Effector memory CD4-positive, alpha-beta T cell (primary cell): ENCODE data around the gene CHST5.
A peak's percentile ranks its signal among the peaks of the same experiment; 100 is the strongest.
"Not testable (repeated sequence)": the region's sequence is repeated elsewhere in the genome, so short reads cannot be mapped to it uniquely, and the experiment has no call there.

Experiments
- DNase-seq, 3 donors: peaks; one replicate each; pipeline ENCODE4 v3.0.0-alpha.2; 2020
- H3K27ac ChIP-seq: 2 replicates; pipeline ENCODE4 v1.7.0; 2013; ENCODE audit warnings: mild to moderate bottlenecking, low read length, moderate library complexity; ENCODE audit not compliant: insufficient read depth, poor library complexity, severe bottlenecking
- H3K27me3 ChIP-seq: replicated peaks from 2 replicates; pipeline ENCODE4 v1.7.0; 2013; ENCODE audit warnings: mild to moderate bottlenecking, low read length; ENCODE audit not compliant: insufficient read depth, control insufficient read depth, poor library complexity, severe bottlenecking
- H3K36me3 ChIP-seq: 2 replicates; pipeline ENCODE4 v1.7.0; 2013; ENCODE audit warnings: mild to moderate bottlenecking, low read length, moderate library complexity; ENCODE audit not compliant: control insufficient read depth, insufficient read depth
- H3K4me1 ChIP-seq: 2 replicates; pipeline ENCODE4 v1.7.0; 2013; ENCODE audit warnings: low read length, mild to moderate bottlenecking; ENCODE audit not compliant: control insufficient read depth, insufficient read depth, poor library complexity, severe bottlenecking
- H3K4me3 ChIP-seq: 2 replicates; pipeline ENCODE4 v1.7.0; 2013; ENCODE audit warnings: low read length, low read depth, mild to moderate bottlenecking; ENCODE audit not compliant: insufficient read depth, poor library complexity, severe bottlenecking
- H3K9me3 ChIP-seq: 2 replicates; pipeline ENCODE4 v1.7.0; 2013; ENCODE audit warnings: mild to moderate bottlenecking, low read length, moderate library complexity; ENCODE audit not compliant: control insufficient read depth

The CHST5 gene

GRCh38 chr16:75534560-75535205 lies 1.2 kb downstream of the CHST5 start:
- Histone ChIP-seq H3K4me1 (no peaks in the 10 kb centered on the region), H3K36me3 (no peaks in the 10 kb centered on the region), H3K27ac (no peak overlapping the region), H3K27me3 (no peaks in the 10 kb centered on the region), H3K4me3 (no peak overlapping the region), H3K9me3 (no peaks in the 10 kb centered on the region)
- DNase-seq: no peak

GRCh38 chr16:75532791-75533190 lies 3.1 kb downstream of the CHST5 start:
- H3K4me1 ChIP-seq: no peaks in the 10 kb centered on the region
- H3K9me3 ChIP-seq: no peaks in the 10 kb centered on the region
- no peaks in the 10 kb centered on the region for H3K36me3 ChIP-seq
- DNase-seq: no peak
- no peak overlapping the region for H3K4me3 ChIP-seq
- H3K27ac ChIP-seq: no peak overlapping the region
- no peaks in the 10 kb centered on the region for H3K27me3 ChIP-seq

DNA sequence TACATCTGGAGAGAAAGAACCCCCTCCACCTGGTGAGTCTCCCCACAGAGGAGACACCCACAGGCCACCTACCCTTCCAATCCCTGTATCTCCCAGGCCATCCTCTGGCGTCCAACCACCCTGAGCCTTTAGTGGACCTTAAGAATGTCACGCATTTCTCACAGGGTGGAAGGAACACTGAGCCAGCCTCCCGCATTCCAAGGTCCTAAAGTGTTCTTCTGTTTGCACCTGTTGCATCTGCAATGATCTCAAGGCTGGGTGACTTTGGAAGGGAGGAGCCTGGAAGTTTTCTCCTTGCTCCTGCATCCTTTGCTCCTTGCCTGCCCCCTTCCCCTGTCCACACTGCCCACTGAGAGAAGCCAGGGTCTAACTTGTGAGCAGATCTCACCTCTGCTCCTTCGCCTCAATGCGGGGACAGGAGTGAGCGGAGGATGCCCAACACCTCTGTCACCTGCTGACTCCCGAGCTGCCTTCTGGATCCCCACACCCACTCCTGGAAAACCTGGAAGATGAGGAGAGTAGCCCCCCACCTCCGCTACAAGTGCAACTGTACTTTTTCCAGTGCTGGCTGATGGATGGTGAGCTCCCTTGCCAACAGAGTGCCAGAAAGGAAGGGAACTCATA lies 3.7 kb downstream of the CHST5 start:
- Histone ChIP-seq H3K9me3 (no peaks in the 10 kb centered on the region), H3K27ac (no peak overlapping the region), H3K4me1 (no peaks in the 10 kb centered on the region), H3K4me3 (no peak overlapping the region), H3K27me3 (no peaks in the 10 kb centered on the region), H3K36me3 (no peaks in the 10 kb centered on the region)
- no peak for DNase-seq

DNA sequence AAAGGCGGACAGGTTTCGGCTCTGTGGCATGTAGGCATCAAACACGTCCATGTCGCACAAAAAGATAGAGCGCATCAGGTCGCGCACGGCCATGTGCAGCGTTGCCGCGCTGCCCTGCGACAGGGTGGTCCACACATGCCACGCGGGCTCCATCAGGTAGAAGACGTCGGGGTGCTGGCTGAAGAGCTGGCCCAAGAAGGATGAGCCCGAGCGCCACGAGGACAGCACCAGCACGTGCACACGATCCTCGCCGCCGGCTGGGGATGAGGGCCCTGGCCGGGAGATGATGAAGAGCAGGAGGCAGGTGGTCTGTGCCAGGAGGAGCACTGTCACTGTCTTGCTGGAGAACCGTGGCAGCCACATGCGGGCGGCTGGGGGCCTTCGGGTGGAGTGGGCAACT lies 5.9 kb downstream of the CHST5 start:
- no peak for DNase-seq
- H3K4me3 ChIP-seq: no peak overlapping the region
- no peaks in the 10 kb centered on the region for H3K9me3 ChIP-seq
- no peaks in the 10 kb centered on the region for H3K4me1 ChIP-seq
- H3K27ac ChIP-seq: no peak overlapping the region
- no peaks in the 10 kb centered on the region for H3K27me3 ChIP-seq
- no peaks in the 10 kb centered on the region for H3K36me3 ChIP-seq

GRCh38 chr16:75529056-75529905 lies 6.6 kb downstream of the CHST5 start:
- H3K9me3 ChIP-seq: no peaks in the 10 kb centered on the region
- no peak overlapping the region for H3K4me3 ChIP-seq
- H3K27me3 ChIP-seq: no peaks in the 10 kb centered on the region
- no peak overlapping the region for H3K27ac ChIP-seq
- no peaks in the 10 kb centered on the region for H3K36me3 ChIP-seq
- DNase-seq: no peak
- H3K4me1 ChIP-seq: no peaks in the 10 kb centered on the region

GRCh38 chr16:75527825-75528299 lies 8.0 kb downstream of the CHST5 start:
- no peak for DNase-seq
- no peaks in the 10 kb centered on the region for H3K9me3 ChIP-seq
- H3K4me1 ChIP-seq: no peaks in the 10 kb centered on the region
- no peaks in the 10 kb centered on the region for H3K36me3 ChIP-seq
- no peak overlapping the region for H3K4me3 ChIP-seq
- H3K27ac ChIP-seq: no peak overlapping the region
- H3K27me3 ChIP-seq: no peaks in the 10 kb centered on the region

DNA sequence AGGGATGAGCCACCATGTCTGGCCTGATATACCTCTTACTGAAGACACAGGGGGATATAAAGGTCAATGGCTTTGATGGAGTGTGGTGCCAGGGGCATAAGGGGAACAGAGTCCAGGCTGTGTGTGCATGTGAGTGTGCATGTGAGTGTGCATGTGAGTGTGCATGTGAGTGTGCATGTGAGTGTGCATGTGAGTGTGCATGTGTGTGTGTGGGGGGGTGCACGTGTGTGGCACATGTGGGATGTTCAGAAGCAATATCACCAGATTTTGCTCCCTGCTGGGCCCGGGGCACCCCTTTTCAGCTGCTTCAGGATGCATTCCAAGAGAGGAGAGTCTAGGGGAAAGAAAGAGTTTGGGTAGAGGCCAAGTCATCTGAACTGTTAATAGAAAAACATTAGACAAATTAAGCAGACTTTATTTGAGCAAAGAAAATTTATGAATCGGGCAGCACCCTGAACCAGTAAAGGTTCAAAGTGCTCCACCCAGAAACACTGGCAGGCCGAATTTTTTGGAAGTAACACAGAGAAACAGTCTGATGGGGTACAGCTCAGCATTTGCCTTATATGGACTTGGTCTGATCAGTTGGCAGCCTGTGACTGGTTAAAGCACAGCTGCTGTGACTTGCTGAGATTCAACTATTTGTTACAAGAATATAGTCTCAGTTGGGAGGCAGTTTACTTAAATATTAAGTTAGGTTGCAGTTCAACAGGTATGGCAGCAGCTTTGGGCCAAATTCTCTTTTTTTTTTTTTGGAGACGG lies 9.7 kb downstream of the CHST5 start:
- H3K4me3 ChIP-seq: no peak overlapping the region
- H3K4me1 ChIP-seq: no peaks in the 10 kb centered on the region
- no peak for DNase-seq
- no peaks in the 10 kb centered on the region for H3K9me3 ChIP-seq
- no peak overlapping the region for H3K27ac ChIP-seq
- no peaks in the 10 kb centered on the region for H3K36me3 ChIP-seq
- no peaks in the 10 kb centered on the region for H3K27me3 ChIP-seq

DNA sequence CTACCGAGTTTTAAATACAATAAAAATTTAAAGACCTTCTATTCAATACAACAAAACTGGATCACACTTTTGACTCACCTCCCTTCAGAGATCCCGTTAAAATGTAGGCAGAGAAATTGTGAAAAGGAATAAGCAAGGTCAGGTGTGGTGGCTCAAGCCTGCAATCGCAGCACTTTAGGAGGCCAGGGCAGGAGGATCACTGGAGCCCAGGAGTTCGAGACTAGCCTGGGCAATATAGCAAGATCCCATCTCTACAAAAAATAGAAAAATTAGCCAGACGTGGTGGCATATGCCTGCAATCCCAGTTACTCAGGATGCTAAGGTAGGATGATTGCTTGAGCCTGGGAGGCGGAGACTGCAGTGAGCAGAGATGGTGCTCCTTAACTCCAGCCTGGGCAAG lies 16.7 kb downstream of the CHST5 start:
- no peaks in the 10 kb centered on the region for H3K9me3 ChIP-seq
- no peak overlapping the region for H3K4me3 ChIP-seq
- no peak for DNase-seq
- no peak overlapping the region for H3K27ac ChIP-seq
- H3K36me3 ChIP-seq: no peaks in the 10 kb centered on the region
- no peaks in the 10 kb centered on the region for H3K27me3 ChIP-seq
- H3K4me1 ChIP-seq: no peaks in the 10 kb centered on the region

DNA sequence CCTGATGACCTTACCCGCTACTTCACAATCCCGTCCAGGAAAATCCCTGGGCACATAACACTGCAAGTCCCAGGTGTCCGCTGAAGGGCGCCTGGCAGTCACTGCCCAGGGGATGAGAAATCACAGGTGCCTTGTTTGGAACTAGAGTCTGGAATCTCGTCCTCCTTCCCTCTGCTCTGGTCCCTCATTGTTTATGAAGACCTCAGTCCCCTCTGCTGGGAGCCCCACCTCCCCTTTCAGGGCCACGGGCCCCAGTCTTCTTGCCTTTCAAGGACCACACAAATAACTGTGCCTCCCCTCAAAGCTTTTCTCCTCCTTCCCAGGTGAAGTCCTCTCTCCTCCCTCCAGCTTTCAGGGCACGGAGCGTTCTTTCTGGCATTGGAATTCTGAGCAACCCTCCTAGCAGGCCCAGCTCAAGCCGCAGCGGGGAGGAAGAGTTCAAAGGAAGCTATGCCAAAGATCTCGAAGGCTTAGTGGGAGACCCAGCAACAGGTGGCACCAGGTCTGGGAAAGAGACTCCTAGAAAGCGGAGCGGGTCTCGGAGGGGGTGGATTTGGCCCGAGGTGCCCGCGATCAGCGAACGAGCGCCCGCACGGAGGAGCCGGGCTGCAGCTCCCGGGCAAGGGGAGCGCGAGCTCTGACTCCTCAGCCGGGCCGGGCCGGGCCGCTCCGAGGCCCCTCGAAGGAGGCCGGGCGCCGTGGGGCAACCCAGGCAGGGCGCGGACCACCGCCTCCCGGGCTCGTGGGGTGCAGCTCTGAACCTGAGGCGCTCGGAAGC lies 19.5 kb downstream of the CHST5 start:
- H3K4me1 ChIP-seq, DNase-seq, H3K27me3 ChIP-seq, H3K9me3 ChIP-seq, H3K36me3 ChIP-seq: not testable (repeated sequence)
- Histone ChIP-seq H3K4me3 (peak overlapping the region; percentile 92), H3K27ac (peak overlapping the region; percentile 75)
